GM19193 (cell line): ENCODE results near the gene WWTR1.

ENCODE experiments used
- POLR2A ChIP-seq: IDR thresholded peaks from 4 replicates; pipeline ENCODE4 v1.6.1; 2011; ENCODE audit not compliant: insufficient read depth, insufficient read length; ENCODE audit errors: extremely low read depth

The WWTR1 gene

DNA sequence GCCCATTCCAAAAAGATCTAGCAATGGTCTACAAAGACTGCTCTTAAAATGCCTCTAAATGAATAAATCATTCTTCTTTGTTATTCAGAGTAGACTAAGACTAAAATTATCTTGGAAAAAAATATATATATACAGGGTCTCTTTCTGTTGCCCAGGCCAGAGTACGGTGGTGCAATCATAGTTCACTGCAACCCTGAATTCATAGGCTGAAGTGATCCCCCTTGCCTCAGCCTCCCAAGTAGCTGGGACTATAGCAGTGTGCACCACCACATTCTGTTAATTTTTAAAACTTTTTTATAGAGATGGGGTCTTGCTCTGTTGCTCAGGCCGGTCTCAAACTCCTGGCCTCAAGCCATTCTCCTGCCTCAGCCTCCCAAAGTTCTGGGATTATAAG lies 18.7 kb downstream of the WWTR1 start:
- no peak for TF ChIP-seq POLR2A

DNA sequence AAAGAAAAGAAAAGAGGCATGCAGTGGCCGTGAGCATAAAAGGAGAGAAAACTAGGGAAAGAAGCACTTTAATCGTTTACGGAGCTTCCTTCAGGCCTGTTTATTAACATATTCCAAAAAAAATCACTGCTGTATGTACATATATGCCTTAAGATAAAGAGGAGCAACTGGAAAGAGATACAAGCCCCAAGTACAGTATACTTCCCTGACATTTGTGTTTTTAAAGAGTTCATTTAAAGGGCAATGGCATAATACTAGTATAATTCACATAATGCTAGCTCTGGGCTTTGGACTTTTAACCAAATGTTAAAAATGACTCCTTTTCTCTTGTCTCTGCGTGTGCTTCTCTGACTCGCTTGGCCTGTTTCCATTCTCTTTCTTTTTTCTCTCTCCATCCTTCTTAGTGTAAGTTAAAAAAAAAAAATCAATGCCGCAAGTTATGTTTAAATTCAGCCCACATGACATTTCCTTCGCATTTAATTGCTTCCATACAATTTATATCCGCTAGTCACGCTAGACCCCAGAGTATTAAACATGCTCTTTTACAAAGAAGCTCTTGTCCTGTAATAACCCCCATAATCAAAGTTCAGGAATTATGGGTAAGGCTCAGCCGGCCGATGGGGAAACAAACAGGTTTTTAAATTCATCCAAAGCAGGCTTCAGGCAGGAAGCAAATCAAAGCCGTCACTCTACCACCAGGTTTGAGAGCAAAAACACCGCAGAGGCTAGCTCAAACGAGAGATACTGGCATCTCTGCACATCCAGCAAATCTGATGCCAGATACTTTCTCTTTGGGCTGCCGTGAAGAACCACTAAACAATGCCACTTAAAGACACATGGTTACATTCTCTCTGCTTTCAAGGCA lies 19.4 kb downstream of the WWTR1 start:
- no peak for TF ChIP-seq POLR2A

DNA sequence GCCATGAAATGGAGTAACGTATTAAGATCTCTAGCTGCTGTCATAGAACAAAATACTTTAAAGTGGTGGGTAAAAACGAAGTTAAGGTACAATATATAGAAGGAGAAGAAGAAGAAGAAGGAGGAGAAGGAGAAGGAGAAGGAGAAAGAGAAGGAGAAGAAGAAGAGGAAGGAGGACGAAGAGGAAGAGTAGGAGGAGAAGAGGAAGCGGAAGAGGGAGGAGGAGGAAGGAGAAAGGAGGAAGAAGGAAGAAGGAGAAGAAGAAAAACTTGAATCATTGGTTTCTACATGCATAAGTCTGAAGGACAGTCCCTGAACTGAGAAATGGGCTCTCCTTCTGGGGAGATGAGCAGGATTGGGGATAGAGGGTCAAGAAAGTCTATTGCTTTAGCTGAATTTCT lies 22.4 kb downstream of the WWTR1 start:
- TF ChIP-seq POLR2A, result no peak

DNA sequence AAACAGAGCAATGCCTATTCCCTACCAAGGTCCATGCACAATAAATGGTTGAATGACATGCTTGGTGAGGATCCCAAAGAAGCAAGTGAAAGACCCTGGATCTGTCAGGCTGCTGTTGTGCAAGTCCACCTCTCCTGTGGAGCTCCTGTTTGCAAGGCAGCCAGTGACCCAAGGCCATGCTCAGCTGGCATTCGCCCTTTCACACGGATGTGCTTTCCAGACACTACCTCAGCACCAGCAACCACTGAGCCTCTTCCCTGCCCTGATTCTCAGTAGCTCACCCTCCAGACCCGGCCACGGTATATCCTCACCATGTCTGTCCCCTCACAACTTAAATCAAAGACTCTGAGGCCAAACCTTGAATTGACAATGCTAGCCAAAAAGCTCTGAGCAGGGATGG lies 23.3 kb downstream of the WWTR1 start:
- TF ChIP-seq POLR2A, result no peak

DNA sequence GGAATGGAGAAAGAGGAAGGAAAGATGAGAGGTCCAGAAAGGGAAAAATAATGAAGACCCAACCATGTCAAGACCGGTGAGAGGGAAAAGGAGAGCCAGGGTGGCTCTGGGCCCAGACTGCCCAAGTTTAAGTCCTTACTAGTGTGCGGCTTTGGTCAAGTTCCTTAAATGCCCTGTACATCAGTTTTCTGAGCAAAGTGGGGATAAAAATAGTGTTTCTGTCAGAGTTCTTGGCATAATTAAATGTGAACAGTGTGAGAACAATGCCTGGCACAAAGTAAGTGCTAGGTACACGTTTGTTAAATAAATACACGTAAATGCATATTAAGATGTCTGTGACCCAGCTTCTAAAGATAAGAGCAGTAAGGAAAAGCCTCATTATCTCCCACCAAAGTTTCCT lies 23.8 kb downstream of the WWTR1 start:
- no peak for TF ChIP-seq POLR2A

DNA sequence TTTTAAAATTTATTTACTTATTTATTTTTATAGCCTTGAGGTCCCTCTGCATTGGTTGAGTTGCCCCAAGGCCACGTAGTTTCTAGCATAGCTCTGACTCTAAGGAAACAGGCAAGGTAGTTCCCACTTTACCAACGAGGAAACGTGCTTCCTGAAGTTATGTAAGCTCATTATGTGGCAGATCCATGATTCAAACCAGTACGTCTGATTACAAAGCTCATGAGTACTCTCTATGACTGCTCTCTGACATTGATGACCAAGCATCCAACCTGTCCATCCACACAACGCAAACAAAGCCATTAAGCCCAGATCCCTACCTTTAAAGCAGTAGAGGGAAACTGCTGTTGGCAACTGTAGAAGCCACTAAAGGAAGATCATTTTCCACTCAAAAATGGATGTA lies 25.6 kb downstream of the WWTR1 start:
- no peak for TF ChIP-seq POLR2A

DNA sequence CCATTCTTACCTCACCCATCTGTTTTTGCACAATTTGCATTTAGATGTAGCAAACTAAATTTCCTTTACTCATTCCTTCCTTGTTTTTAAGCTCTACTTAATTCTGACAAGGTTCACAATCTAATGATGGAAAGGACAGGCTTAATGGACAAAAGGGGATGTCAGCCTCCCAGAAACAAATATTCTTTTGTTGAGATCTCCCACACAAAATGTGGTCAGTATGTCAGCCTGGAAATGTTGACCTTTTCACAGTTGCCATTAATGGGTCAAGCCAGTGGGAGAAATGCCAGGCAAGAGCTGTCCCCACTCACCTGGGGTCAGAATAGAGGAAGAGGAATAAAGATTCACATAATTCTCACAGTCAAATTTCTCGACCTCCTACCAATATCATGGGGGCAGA lies 27.0 kb downstream of the WWTR1 start:
- TF ChIP-seq POLR2A, result no peak

DNA sequence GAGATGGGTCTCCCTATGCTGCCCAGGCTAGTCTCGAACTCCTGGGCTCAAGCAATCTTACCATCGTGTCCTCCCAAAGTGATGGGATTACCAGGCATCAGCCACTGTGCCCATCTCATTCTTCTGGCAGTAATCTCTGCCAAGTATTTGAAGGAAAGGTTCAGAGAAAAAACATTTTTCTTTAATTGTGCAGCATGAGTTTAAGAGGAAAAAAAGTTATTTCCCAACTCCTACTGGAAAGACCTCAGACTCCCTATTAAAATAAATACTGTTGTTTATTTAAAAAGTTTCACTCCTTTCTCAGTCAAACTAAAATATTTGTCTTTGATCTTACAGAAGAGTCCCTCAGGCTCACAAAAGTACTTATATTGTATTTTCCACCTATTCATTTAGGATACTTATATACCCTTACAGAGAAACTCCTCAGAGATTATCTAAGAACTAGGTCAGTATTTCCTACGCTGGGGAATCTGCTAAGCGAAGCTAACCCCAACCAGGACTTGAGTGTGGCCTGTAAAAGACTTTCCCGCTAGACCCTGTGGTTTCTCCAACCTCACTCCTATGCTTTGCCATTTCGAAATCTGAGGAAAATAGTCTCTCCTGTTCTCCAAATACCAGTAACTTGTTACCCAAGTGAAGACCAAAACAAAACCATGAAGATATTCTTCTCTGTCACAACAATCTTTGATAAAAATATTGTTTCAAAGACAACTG lies 28.7 kb downstream of the WWTR1 start:
- TF ChIP-seq POLR2A, result no peak

DNA sequence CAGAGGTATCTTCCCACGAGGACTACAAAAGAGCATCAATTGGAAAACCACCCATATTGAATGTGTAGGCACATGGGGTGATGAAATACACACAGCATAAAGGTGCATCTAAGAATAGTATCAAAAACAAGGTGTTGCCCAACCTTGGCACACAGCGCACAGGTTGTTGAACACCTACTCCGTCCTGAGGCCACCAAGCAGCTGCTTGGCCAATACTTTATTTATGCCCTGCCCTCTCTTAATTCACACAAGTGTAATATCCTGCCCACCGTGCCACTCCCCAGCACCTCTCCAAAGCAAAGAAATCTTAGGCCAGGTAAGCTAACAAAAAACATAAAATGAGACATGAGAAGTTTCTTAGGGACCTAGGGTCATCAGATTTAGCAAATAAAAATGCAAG lies 31.2 kb downstream of the WWTR1 start:
- no peak for TF ChIP-seq POLR2A

DNA sequence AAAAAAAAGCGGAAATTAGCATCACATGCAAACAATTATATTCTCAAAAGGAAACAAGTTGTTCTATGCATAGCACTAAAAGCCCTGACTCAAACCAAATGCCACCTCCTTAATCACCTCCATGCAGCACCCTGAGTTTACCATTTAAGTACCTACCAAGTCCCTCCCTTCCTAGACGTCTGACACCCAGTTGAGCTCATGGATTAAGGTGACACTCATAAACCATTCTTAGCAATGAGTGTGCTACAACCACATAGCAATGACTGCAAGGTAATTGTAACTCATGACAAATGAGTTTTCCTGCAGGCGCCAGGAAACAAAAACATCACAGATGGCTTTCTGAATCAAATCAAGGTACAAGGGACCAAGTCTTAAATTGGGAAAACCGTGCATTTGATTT lies 32.0 kb downstream of the WWTR1 start:
- no peak for TF ChIP-seq POLR2A

DNA sequence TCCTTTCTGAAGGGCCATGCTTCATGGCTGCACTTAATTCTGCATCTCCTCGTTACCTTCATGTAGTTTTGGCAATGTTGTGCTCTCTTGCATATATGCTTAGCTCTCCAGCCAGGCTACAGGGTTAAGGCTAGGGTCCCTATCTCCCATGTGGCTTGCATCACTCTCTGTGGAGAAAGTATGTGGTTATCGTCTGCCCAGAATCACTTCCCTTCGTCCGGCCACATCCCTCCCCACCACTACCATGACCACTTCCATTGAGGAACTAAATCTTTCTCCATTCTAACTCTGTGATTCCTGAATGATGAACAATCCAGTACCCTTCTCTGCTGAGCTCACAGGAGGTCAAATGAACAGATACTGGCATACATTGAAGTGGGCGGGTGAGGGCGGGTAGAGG lies 34.0 kb downstream of the WWTR1 start:
- TF ChIP-seq POLR2A, result no peak

DNA sequence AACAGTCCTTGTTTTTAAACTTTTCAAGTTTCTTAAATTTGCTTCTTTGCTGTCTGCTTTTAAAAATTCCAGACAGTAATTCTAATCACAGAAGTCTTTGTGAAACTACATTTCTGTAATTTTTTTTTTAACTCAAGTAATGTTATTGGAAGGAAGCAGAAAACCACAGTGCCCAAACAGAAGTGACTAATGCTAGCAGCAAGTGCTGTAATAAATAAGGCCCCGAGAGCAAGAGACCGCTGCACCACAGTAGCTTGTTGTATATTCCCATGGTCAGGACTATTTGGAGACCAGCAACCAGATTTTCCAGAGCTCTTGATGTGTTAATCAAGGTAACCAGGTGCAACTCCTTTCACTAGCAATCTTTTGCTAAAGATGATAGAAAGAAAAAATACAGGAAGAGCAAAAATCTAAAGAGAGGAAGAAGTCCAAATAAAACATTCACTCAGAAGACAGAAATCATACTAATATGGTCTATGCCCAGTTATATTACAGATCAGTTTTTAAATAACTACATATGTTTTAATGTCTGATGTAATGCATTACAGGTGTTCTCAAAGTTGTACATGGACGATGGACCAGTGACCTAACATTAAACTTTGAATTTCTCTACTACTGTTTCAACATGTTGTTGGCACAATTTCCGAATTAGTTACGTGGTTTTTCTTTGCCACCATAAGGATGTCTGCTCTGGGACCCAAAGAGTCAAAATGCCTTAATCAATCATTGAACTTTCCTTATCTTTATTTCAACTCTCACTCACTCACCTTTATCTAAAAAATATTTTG lies 36.4 kb downstream of the WWTR1 start:
- TF ChIP-seq POLR2A, result no peak

DNA sequence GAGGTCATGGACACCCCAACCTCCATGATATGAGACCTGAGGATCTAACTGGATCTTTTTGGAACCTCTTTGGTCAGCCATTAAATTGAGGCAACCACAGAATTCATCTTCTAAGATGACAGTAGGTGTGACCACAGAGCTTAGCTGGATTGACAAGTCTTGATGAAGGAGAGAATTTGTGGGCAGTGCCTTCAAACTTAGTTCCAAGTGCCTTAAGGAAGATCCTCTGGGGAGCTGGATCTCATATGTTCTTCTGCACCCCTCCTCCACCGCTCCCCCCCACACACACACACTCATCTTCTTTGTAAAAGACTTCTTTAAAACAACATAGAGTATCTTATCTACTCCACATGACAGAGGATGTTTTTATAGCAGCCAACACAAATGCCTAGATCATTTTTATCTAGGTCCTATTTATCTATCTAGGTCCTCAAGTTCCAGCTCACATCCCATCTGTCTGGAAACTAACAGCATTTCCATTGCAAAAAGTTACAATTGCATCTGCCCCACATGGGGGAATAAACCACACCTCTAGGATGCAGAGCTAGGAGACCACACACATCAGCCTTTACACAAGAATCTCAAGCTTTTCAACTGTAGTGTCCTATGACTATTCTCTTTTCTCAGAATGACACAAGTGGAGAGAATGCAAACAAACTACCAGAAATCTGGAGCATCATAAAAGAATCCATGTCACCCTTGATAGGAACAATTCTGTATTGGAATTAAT lies 37.4 kb downstream of the WWTR1 start:
- TF ChIP-seq POLR2A, result no peak

DNA sequence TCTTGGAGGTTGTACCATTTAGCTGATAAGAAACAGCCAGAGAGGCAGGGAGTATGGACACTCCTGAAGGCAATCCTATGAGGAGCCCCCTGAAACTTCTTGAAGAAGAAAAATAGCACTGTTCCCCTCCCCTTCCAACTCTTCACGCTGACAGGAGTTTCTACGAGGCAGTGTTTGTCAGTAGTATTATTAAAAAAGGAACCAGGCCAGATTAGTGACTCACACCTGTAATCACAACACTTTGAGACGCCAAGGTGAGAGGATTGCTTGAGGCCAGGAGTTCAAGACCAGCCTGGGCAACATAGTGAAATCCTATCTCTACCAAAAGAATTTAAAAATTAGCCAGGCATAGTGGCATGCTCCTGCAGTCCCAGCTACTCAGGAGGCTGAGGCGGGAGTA lies 38.7 kb downstream of the WWTR1 start:
- no peak for TF ChIP-seq POLR2A
